Hepatocyte (in vitro differentiated cells): Measurements from ENCODE around the gene NEDD4L. TPM values are rescaled to one million over a fixed set of nuclear protein-coding genes. Genes with fewer than 3 reads are reported as not detected.

Source experiments
- DNase-seq: peaks from one replicate; pipeline ENCODE4 v3.0.0-alpha.2; 2016; ENCODE audit warnings: low spot score
- H2AFZ ChIP-seq: fragments of 200-600 bp; sonication (generic); 2 replicates; pipeline ENCODE4 v1.6.0; 2016; ENCODE audit warnings: antibody characterized with exemption, mild to moderate bottlenecking
- H3K27ac ChIP-seq: fragments of 200-600 bp; sonication (generic); 2 replicates; pipeline ENCODE4 v1.5.1; 2016; ENCODE audit warnings: mild to moderate bottlenecking
- H3K27me3 ChIP-seq: fragments of 200-600 bp; sonication (generic); 2 replicates; pipeline ENCODE4 v1.6.1; 2016
- H3K36me3 ChIP-seq: fragments of 200-600 bp; sonication (generic); replicated peaks from 2 replicates; pipeline ENCODE4 v1.5.1; 2016; ENCODE audit warnings: low read depth; ENCODE audit not compliant: insufficient read depth
- H3K4me1 ChIP-seq: fragments of 200-600 bp; sonication (generic); 2 replicates; pipeline ENCODE4 v1.5.1; 2016; ENCODE audit warnings: mild to moderate bottlenecking, moderate library complexity; ENCODE audit not compliant: insufficient read depth
- H3K4me2 ChIP-seq: fragments of 200-600 bp; sonication (generic); 2 replicates; pipeline ENCODE4 v1.6.0; 2016
- H3K4me3 ChIP-seq: fragments of 200-600 bp; sonication (generic); 2 replicates; pipeline ENCODE4 v1.5.1; 2016; ENCODE audit warnings: mild to moderate bottlenecking
- H3K79me2 ChIP-seq: fragments of 200-600 bp; sonication (generic); 2 replicates; pipeline ENCODE4 v1.6.0; 2017; ENCODE audit warnings: mild to moderate bottlenecking
- H3K9me2 ChIP-seq: fragments of 200-600 bp; sonication (generic); replicated peaks from 2 replicates; pipeline ENCODE4 v1.6.0; 2017; ENCODE audit warnings: mild to moderate bottlenecking; ENCODE audit not compliant: insufficient read depth
- H3K9me3 ChIP-seq: fragments of 200-600 bp; sonication (generic); 2 replicates; pipeline ENCODE4 v1.5.1; 2016; ENCODE audit warnings: low read depth, mild to moderate bottlenecking
- H4K20me1 ChIP-seq: fragments of 200-600 bp; sonication (generic); 2 replicates; pipeline ENCODE4 v1.6.0; 2016; ENCODE audit warnings: mild to moderate bottlenecking; ENCODE audit not compliant: insufficient read depth, poor library complexity, severe bottlenecking
- EZH2 ChIP-seq: fragments of 200-600 bp; sonication (generic); IDR thresholded peaks from 2 replicates; pipeline ENCODE4 v1.6.1; 2016; ENCODE audit warnings: antibody characterized with exemption, mild to moderate bottlenecking, borderline replicate concordance
- EZH2phosphoT487 ChIP-seq: fragments of 200-600 bp; sonication (generic); IDR thresholded peaks from one replicate; pipeline ENCODE4 v1.6.1; 2018; ENCODE audit warnings: antibody characterized with exemption, mild to moderate bottlenecking, low read depth, moderate library complexity; ENCODE audit not compliant: unreplicated experiment, severe bottlenecking
- WGBS: methylation state at CpG from one replicate; pipeline ENCODE4 v1.1.6; 2016; ENCODE audit warnings: low lambda C conversion rate; ENCODE audit errors: missing lambda C conversion rate; 5-methylcytosine and 5-hydroxymethylcytosine counted together
- polyA plus RNA-seq: library from polyadenylated mRNA; unstranded; fragments of >200 nt; fragmentation: Nextera tagmentation; extraction: Ambion mirVana; gene quantifications from 2 replicates; pipeline ENCODE4 v1.2.1, GENCODE V29; 2016
- total RNA-seq: library from RNA; depleted of rRNA; stranded (reverse); fragments of >200 nt; gene quantifications from 2 replicates; pipeline ENCODE4 v1.2.3, GENCODE V29; 2014
- TF ChIP-seq, protein P1 (sequence below): fragments of 200-600 bp; sonication (generic); IDR thresholded peaks from 2 replicates; pipeline ENCODE4 v1.5.1; 2016; ENCODE audit warnings: antibody characterized with exemption, mild to moderate bottlenecking; ENCODE audit not compliant: poor library complexity

The NEDD4L gene
- total and polyA plus RNA-seq, 2 experiments from 2014 or later, result 104 to 140 TPM

DNA sequence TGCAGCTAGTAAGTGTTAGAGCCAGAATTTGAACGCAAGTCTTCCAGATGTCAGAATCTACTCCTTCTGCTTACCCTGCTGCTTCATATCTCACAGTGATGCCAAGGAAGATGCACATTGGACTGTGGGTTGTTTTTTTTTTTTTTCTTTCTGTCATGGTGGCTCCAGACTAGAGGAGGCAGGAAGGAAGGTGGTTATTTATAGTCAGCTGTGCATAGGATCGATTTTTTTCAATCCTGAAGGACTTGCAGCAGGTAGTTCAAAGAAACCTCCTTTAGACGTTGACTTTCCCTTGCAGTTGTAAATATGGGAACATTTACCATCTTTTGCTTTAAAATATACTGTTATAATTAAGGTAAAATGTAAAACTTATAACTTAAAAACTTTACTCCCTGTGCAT is 17.3 kb downstream of the NEDD4L start:
- H3K79me2 ChIP-seq, result peaks cover 89% of the 10 kb centered on the region
- peaks cover 10% of the 10 kb centered on the region for H4K20me1 ChIP-seq
- H3K4me2 ChIP-seq, result no peak overlapping the region
- H3K9me3 ChIP-seq, result no peaks in the 10 kb centered on the region
- 85% methylated on average over 3 of the region's 3 CpGs for WGBS
- no peaks in the 10 kb centered on the region for H3K4me1 ChIP-seq
- no peak for DNase-seq
- TF ChIP-seq EZH2phosphoT487 (no peak), EZH2 (no peak)
- TF ChIP-seq, protein P1, sequence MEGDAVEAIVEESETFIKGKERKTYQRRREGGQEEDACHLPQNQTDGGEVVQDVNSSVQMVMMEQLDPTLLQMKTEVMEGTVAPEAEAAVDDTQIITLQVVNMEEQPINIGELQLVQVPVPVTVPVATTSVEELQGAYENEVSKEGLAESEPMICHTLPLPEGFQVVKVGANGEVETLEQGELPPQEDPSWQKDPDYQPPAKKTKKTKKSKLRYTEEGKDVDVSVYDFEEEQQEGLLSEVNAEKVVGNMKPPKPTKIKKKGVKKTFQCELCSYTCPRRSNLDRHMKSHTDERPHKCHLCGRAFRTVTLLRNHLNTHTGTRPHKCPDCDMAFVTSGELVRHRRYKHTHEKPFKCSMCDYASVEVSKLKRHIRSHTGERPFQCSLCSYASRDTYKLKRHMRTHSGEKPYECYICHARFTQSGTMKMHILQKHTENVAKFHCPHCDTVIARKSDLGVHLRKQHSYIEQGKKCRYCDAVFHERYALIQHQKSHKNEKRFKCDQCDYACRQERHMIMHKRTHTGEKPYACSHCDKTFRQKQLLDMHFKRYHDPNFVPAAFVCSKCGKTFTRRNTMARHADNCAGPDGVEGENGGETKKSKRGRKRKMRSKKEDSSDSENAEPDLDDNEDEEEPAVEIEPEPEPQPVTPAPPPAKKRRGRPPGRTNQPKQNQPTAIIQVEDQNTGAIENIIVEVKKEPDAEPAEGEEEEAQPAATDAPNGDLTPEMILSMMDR, result no peak
- no peak overlapping the region for H2AFZ ChIP-seq
- no peak overlapping the region for H3K27ac ChIP-seq
- H3K4me3 ChIP-seq, result no peak overlapping the region
- H3K9me2 ChIP-seq, result no peaks in the 10 kb centered on the region
- H3K36me3 ChIP-seq, result no peaks in the 10 kb centered on the region
- no peaks in the 10 kb centered on the region for H3K27me3 ChIP-seq

DNA sequence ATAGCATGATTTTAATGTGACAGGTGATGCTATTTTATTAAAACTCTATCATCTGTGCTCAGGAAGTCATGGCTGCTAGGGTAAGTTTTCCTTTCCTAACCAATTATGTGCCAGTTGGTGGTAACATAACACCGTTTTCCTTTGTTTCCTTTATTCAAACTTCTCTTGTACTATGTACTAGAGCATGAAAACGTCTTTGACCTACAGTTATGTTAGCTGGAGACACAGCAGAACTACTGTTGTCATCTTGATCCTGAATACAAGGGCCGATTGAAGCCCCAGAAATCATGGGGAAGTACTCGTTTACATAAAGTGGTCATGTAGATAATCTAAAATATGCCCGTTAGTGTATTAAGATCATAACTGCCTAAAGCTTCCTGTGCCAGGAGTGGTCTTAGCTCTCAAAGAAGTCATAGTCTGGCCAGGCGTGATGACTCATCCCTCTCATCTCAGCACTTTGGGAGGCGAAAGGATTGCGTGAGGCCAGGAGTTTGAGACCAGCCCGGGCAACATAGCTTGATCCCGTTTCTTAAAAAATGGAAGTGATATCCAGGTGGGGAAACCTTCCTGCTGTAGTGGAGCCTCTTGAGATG is 20.5 kb downstream of the NEDD4L start:
- Histone ChIP-seq H3K27me3 (no peaks in the 10 kb centered on the region), H3K36me3 (no peaks in the 10 kb centered on the region), H3K9me3 (no peaks in the 10 kb centered on the region), H3K4me1 (peaks cover 6% of the 10 kb centered on the region), H3K9me2 (no peaks in the 10 kb centered on the region), H3K4me3 (no peak overlapping the region), H4K20me1 (peaks cover 9% of the 10 kb centered on the region), H3K4me2 (no peak overlapping the region), H2AFZ (no peak overlapping the region), H3K27ac (no peak overlapping the region), H3K79me2 (peaks cover 88% of the 10 kb centered on the region)
- DNase-seq, result no peak
- WGBS, result 74% methylated on average over 10 of the region's 10 CpGs
- TF ChIP-seq EZH2phosphoT487, result no peak
- TF ChIP-seq, protein P1, result no peak
- TF ChIP-seq EZH2, result no peak

DNA sequence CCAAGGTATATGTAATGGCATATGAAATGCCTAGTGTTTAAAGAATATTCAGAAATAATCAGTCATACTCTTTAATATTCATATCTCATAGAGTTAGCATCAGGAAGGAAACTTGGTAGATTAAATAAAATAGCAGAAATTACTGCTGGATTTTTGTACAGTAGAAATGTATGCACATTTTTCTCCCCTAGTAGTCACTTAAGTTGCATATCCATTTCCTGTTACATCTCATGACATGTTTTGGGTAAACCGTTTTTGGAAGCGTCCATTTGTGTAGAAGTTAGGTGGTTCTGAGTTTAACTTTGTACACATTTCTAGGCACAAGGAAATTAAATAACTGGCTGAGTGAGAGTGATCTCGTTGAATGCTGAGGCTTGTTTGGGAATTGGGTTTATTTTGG is 21.9 kb downstream of the NEDD4L start:
- H4K20me1 ChIP-seq, result peaks cover 9% of the 10 kb centered on the region
- H3K36me3 ChIP-seq, result no peaks in the 10 kb centered on the region
- no peaks in the 10 kb centered on the region for H3K27me3 ChIP-seq
- H3K9me2 ChIP-seq, result no peaks in the 10 kb centered on the region
- H3K4me3 ChIP-seq, result no peak overlapping the region
- H3K4me2 ChIP-seq, result no peak overlapping the region
- peaks cover 89% of the 10 kb centered on the region for H3K79me2 ChIP-seq
- H3K4me1 ChIP-seq, result peaks cover 11% of the 10 kb centered on the region
- TF ChIP-seq EZH2phosphoT487, result no peak
- TF ChIP-seq, protein P1, result no peak
- TF ChIP-seq EZH2, result no peak
- no peak for DNase-seq
- H3K27ac ChIP-seq, result no peak overlapping the region
- no peaks in the 10 kb centered on the region for H3K9me3 ChIP-seq
- no peak overlapping the region for H2AFZ ChIP-seq
- WGBS, result 96% methylated on average over 3 of the region's 3 CpGs

DNA sequence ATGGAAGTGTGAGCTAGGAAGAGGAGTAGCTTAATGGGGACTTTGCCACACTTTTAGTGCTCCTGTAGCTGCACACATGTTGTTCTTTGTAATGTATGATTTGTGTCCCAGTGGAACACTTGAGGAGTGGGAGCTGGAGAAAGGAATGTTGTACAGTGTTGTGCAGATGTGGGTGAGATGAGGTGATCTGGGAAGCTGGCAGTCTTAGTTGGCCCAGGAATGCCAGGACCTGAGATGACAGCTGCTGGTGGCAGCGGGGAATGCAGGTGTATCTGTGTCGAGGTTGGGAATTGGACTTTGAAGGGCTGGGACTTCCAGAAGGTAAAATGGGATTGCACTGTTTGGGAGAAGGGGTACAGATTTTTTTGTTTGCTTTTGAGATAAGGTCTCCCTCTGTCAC is 23.6 kb downstream of the NEDD4L start:
- Histone ChIP-seq H3K27ac (no peak overlapping the region), H2AFZ (no peak overlapping the region), H3K4me1 (peaks cover 11% of the 10 kb centered on the region), H3K9me2 (no peaks in the 10 kb centered on the region), H3K4me2 (no peak overlapping the region), H3K79me2 (peaks cover 90% of the 10 kb centered on the region), H3K27me3 (no peaks in the 10 kb centered on the region), H4K20me1 (peaks cover 6% of the 10 kb centered on the region), H3K4me3 (no peak overlapping the region), H3K9me3 (no peaks in the 10 kb centered on the region), H3K36me3 (no peaks in the 10 kb centered on the region)
- 97% methylated on average over 2 of the region's 2 CpGs for WGBS
- TF ChIP-seq, protein P1, result no peak
- TF ChIP-seq EZH2phosphoT487 (no peak), EZH2 (no peak)
- DNase-seq, result no peak
